GM19043 (cell line): Measurements from ENCODE around the gene CLCNKB.
"Not testable (repeated sequence)": the region's sequence is repeated elsewhere in the genome, so short reads cannot be mapped to it uniquely, and the experiment has no call there.

Source experiments
- ATAC-seq: cut with Tn5 transposase; IDR thresholded peaks from one replicate; pipeline ENCODE4 v1.9.1; 2021; ENCODE audit warnings: low read depth; ENCODE audit not compliant: unreplicated experiment

The CLCNKB gene

DNA sequence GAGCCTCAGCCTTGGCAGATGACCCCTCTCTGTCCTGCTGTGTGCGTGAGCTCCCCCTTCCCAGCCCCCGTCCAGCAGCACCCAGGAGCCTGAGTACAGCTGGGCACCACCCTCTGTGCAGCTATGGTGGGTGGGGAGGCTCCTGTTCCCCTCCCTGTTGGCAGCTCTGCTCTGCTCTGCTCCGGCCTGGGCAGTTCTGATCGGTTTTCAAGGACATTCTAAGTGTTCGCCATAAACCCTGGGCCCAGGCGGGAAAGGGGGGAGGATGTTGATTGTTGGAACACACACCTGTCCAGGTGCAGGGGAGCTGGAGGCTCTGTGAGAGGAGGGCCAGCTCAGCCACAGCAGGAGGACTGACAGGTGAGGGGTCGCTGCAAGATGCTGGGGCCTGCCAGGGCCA is at the start of gene CLCNKB:
CLCNKB (plus strand) TSS at position 262 of the 400 bp plus-strand sequence. CDS start 711 bp downstream, outside the sequence.
- ATAC-seq = no peak

DNA sequence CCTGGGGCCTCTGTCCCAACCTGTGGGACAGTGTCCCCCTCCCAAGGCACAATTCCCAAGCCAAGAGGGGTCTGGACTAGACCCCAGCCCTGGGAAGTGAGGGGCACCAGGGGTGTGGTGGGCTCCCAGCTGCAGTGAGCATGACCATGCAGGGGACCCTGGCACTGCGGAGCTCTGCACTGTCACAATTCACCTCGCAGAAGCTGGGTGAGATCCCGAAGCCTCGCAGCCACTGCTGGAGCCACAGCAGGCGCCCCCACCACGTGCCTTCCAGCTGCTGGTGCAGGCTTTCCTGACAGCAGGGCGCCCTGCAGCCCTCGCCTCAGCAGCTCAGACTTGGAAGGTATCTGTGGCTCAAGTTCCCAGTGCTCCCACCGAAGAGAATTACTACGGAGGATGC is 49.5 kb upstream of the CLCNKB start:
- no peak for ATAC-seq

DNA sequence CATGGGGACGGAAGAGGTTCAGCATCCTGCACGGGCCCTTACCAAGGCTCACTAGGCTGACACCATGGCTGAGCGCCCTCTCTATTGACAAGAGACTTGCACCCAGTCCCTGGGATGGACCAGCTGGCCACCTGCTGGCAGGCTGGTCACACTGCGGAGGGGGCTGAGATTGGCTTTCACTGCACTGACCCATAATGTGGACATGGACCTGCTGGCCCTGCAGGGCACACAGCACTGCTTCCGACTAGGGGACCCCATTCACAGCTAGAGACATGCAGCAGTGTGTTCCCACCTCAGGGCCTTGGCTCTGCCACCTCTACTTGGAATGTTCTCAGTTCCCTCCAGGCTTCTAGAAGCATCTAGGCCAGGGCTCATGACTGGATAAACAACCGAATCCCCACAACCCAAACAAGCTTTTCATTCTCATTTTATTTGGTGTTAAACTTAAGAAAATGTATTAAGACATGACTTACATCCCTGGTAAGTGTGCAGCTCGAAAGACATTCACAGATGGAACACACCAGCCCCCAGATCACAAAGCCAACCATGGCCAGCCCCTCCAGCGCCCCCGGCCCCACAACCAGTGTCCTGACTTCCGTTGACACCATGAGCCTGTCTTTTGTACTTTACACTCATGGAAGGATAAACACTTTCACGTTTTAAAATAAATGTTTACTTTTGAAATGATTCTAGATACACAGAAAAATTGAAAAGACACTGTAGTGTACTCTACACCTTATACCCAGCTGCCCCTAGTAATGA is 48.8 kb upstream of the CLCNKB start:
- ATAC-seq = no peak

- no peak for ATAC-seq
Measured at GRCh38 chr1:15997076-15997585, 46.5 kb upstream of the CLCNKB start.

GRCh38 chr1:15997637-15998280 is 45.8 kb upstream of the CLCNKB start:
- ATAC-seq = no peak

DNA sequence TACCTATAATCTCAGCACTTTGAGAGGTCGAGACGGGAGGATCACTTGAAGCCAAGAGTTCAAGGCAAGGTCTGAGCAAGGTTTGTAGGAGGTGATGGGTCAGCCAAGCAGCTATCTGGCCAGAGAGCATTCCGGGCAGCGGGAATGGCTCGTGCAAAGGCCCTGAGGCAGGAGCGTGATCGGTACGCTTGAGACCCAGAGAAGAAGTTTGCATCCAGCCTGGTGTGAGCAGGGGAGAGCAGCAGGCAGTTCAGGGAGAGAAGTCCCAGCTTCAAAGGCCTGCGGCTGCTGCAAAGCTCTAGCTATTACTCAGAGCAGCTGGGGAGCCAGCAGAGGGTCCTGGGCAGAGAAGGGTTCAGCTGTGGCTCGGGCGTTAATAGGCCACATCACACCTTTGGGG is 44.7 kb upstream of the CLCNKB start:
- no peak for ATAC-seq

DNA sequence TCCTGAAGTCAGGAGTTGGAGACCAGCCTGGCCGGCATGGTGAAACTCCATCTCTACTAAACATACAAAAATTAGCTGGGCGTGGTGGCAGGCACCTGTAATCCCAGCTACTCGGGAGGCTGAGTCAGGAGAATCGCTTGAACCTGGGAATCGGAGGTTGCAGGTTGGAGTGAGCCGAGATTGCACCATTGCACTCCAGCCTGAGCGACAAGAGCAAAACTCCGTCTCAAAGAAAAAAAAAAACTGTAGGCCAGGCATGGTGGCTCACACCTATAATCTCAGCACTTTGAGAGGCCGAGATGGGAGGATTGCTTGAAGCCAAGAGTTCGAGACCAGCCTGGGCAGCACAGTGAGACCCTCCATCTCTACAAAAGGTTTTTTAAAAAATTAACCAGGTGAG is 42.3 kb upstream of the CLCNKB start:
- ATAC-seq = not testable (repeated sequence)

GRCh38 chr1:16005597-16005996 is 38.0 kb upstream of the CLCNKB start:
- no peak for ATAC-seq

GRCh38 chr1:16006010-16006409 is 37.6 kb upstream of the CLCNKB start:
- no peak for ATAC-seq

DNA sequence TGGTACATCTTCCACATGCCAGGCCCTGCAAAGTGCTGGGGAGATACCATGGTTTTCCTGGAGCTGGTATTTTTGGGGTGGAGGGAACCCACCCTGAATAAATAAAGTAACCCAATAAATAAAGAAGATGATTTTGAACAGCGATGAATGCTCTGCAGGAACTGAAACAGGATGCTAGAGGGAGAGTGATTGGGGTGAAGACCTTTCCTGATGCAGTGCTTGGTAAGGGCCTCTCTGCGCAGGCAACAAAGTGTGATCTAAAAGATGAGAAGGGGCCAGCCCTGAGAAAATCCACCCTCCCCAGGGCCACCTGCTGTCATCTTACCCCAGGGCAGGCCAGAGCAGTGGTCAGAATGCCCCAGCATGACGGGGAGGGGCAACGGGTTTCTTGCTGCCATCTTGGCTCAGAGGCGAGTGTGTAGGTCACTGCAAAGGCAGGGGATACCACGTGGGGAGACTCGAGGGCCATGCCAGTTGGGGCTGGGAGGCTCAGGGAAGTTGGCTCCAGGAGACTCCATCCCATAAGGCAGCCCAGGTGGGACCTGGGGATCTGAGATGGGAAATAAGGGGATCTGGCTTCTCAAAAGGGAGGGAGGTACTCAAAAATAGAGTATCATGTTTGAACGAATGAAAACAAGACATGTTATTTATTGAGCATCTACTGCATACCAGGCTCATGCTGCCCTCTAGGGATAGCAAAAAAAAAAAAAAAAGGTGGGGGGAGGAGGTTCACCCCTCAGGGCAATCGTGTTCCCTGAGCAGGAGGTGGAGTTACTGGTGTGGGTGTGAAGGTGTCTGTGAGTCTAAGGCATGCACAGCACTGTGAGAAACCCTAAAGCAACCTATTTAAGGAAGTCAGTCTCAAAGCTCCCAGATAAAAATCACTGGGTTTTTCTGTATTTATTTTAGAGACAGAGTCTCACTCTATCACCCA is 36.8 kb upstream of the CLCNKB start:
- no peak for ATAC-seq

GRCh38 chr1:16007671-16008341 is 35.8 kb upstream of the CLCNKB start:
- no peak for ATAC-seq

DNA sequence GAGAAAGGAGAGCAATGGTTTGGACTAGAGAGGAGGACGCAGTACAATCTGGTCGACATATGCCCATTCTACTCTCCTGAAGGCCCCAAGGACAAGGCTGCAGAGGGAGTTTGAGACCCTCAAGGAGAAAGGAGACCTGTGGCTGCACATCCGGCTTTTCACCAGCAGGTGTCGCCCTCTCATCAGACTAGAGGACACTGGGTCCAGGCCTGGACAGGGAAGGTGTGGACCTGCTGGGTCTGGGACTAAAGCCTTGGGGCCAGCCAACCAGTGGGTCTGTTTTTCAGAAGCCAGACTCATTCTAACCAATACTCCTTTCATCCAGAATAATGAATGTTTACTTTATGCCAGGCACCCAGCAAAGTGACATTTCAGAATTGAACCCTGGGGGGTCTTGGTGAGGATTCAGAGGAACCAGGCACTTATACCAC is 34.5 kb upstream of the CLCNKB start:
- no peak for ATAC-seq

- ATAC-seq = no peak
Measured at GRCh38 chr1:16009678-16010077, 33.9 kb upstream of the CLCNKB start.

GRCh38 chr1:16010837-16011236 is 32.7 kb upstream of the CLCNKB start:
- no peak for ATAC-seq

DNA sequence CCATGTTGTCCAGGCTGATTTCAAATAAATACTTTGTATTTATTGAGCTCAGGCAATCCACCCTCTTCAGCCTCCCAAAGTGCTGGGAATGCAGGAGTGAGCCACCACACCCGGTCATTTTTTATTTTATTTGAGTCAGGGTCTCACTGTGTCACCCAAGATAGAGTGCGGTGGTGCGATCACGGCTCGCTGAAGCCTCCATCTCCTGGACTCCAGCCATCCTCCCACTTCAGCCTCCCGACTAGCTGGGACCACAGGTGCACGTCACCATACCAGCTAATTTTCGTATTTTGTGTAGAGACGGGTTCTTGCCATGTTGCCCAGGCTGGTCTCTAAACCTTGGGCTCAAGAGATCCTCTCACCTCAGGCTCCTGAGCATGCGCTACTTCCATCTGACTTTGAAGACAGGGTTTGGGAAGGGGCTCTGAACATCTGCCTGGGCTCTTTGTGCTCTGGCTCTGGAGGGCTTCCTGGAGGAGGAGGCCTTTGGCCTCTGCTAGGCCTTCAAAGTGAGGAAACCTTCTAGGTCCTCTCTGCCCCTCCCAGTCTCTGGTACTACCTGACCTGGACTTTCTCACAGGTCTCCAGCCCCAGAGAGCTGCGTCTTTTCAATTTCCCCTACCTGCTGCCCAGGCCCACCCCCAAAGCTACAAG is 31.5 kb upstream of the CLCNKB start:
- no peak for ATAC-seq

- no peak for ATAC-seq
Measured at GRCh38 chr1:16012590-16013219, 30.9 kb upstream of the CLCNKB start.

DNA sequence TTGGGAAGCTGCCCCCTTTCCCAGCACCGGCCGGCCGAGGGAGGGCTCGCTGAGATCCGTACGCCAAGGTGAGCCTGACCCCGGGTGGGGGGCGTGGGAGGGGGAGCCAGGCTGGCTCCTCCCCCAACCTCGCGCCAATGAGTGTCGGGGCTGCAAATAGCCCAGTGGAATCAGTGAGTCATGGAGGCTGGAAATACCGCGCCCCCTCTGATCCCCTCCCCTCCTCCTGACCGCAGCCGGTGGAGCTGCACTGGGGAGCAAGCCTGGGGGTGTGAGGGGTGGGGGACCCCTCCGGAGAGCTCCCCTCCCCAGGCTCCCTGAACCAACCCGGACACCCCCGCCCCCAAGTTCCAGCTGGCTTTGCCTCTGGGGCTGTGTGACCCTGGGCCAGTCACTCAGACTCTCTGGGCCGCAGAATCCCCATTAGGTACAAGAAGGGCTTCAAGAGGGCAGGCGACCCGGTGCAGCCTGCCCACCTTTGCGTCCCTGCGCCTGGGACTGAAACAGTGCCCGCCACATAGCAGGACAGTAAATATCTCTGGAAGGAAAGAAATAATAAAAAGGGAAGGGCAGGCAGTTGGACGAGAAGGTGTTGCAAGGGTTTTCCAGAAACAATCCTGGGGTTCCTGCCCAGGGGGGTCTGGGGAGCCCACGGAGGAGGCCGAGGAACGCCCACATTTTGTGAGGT is 30.2 kb upstream of the CLCNKB start:
- ATAC-seq = no peak

GRCh38 chr1:16013908-16014258 is 29.7 kb upstream of the CLCNKB start:
- ATAC-seq = no peak
